B cell (primary cell): Measurements from ENCODE around the gene CCDC124. TPM values are rescaled to one million over a fixed set of nuclear protein-coding genes. Genes with fewer than 3 reads are reported as not detected.

Source experiments
- ATAC-seq: fragments of 200-7000 bp; cut with Tn5 transposase; one replicate; pipeline ENCODE4 v1.10.0; 2021; ENCODE audit warnings: low read depth, mild to moderate bottlenecking, moderate number of reproducible peaks, moderate library complexity
- CTCF ChIA-PET: fragments of 350-600 bp; sonication (Branson Sonifier 250); formaldehyde crosslinking; loops from one replicate; lab custom pipeline; 2021; ENCODE audit warnings: antibody characterized with exemption, inconsistent platforms; lab: Charles Lee
- POLR2A ChIA-PET: fragments of 350-600 bp; sonication (Branson Sonifier 250); formaldehyde crosslinking; loops from one replicate; lab custom pipeline; 2021; ENCODE audit warnings: antibody characterized with exemption; lab: Charles Lee
- DNase-seq: peaks from one replicate; pipeline ENCODE4 v3.0.0; 2013
- H2AFZ ChIP-seq: 2 replicates; pipeline ENCODE4 v1.6.1; 2012; ENCODE audit warnings: mild to moderate bottlenecking, low read depth, low read length; ENCODE audit not compliant: insufficient read depth, poor library complexity, severe bottlenecking
- H3K27ac ChIP-seq, 2 donors: 1 replicate in 1 of 2; 2 replicates in 1 of 2; pipeline ENCODE4 v1.5.1; 2012 to 2013; ENCODE audit warnings: low read length in 2 of 2, mild to moderate bottlenecking in 2 of 2, moderate library complexity in 1 of 2
- H3K27me3 ChIP-seq, 4 experiments: fragments of 200-600 bp in 1 of 4; sonication (generic) in 1 of 4; replicated peaks in 1 of 4; 1 replicate in 2 of 4; 2 replicates in 2 of 4; pipeline versions ENCODE4 v1.6.1 to v1.7.0; 2013 to 2016; ENCODE audit warnings: low read length in 3 of 4, mild to moderate bottlenecking in 2 of 4, mixed read lengths in 1 of 4, moderate library complexity in 1 of 4; ENCODE audit not compliant: insufficient read depth in 4 of 4, control insufficient read depth in 3 of 4; ENCODE audit errors: control extremely low read depth in 1 of 4
- H3K36me3 ChIP-seq, 2 experiments: replicated peaks in 1 of 2; 1 replicate in 1 of 2; 2 replicates in 1 of 2; pipeline versions ENCODE4 v1.6.1 to v1.7.1; 2013; ENCODE audit warnings: low read length in 1 of 2; ENCODE audit not compliant: insufficient read depth in 2 of 2, control insufficient read depth in 1 of 2; ENCODE audit errors: control extremely low read depth in 1 of 2, extremely low read depth in 1 of 2
- H3K4me1 ChIP-seq, 2 donors: fragments of 200-600 bp in 1 of 2; sonication (generic) in 1 of 2; 1 replicate in 1 of 2; 2 replicates in 1 of 2; pipeline versions ENCODE4 v1.5.1 to v1.6.1; 2013 to 2017; ENCODE audit warnings: low read length in 2 of 2; ENCODE audit not compliant: control insufficient read depth in 2 of 2, insufficient read depth in 2 of 2
- H3K4me2 ChIP-seq: replicated peaks from 2 replicates; pipeline ENCODE3; 2012; ENCODE audit warnings: mild to moderate bottlenecking, low read depth, low read length; ENCODE audit not compliant: poor library complexity, severe bottlenecking
- H3K4me3 ChIP-seq, 5 experiments: fragments of 200-600 bp in 1 of 5; sonication (generic) in 1 of 5; 1 replicate in 3 of 5; 2 replicates in 2 of 5; pipeline versions ENCODE4 v1.5.1 to v1.7.0; 2011 to 2016; ENCODE audit warnings: low read length in 4 of 5, mild to moderate bottlenecking in 4 of 5, low read depth in 2 of 5, control low read depth in 1 of 5, moderate library complexity in 1 of 5; ENCODE audit not compliant: insufficient read depth in 1 of 5; ENCODE audit errors: control extremely low read depth in 1 of 5, extremely low read depth in 1 of 5
- H3K79me2 ChIP-seq: fragments of 200-600 bp; sonication (generic); one replicate; pipeline ENCODE4 v1.6.0; 2016; ENCODE audit warnings: low read length; ENCODE audit not compliant: control insufficient read depth, insufficient read depth
- H3K9ac ChIP-seq: fragments of 200-600 bp; sonication (generic); 2 replicates; pipeline ENCODE4 v1.6.1; 2017; ENCODE audit warnings: mild to moderate bottlenecking, low read length, moderate library complexity
- H3K9me3 ChIP-seq, 3 donors: one replicate each; pipeline versions ENCODE4 v1.6.1 to v1.7.1; 2013; ENCODE audit warnings: low read length in 2 of 3; ENCODE audit not compliant: control insufficient read depth in 2 of 3, insufficient read depth in 1 of 3; ENCODE audit errors: control extremely low read depth in 1 of 3
- H4K20me1 ChIP-seq: 2 replicates; pipeline ENCODE4 v1.6.0; 2012; ENCODE audit warnings: mild to moderate bottlenecking, low read length; ENCODE audit not compliant: insufficient read depth, control insufficient read depth, poor library complexity, severe bottlenecking
- H3K27ac Mint-ChIP-seq: one replicate; pipeline ENCODE4 v1.8.0; 2021; ENCODE audit warnings: mixed read lengths
- H3K27me3 Mint-ChIP-seq: one replicate; pipeline ENCODE4 v1.8.0; 2021; ENCODE audit warnings: mixed read lengths
- H3K4me1 Mint-ChIP-seq: one replicate; pipeline ENCODE4 v1.8.0; 2021; ENCODE audit warnings: mixed read lengths
- H3K4me3 Mint-ChIP-seq: one replicate; pipeline ENCODE4 v1.8.0; 2021; ENCODE audit warnings: mixed read lengths
- H3K9me3 Mint-ChIP-seq: one replicate; pipeline ENCODE4 v1.8.0; 2022; ENCODE audit warnings: mixed read lengths; ENCODE audit not compliant: insufficient read depth
- EZH2 ChIP-seq: IDR thresholded peaks from 2 replicates; pipeline ENCODE4 v1.6.1; 2012; ENCODE audit warnings: borderline replicate concordance, low read depth, mild to moderate bottlenecking, moderate library complexity, low read length; ENCODE audit not compliant: insufficient read depth, poor library complexity, severe bottlenecking
- WGBS: methylation state at CpG from one replicate; pipeline ENCODE4 v1.1.5; 2013; ENCODE audit warnings: missing lambda C conversion rate; ENCODE audit not compliant: insufficient coverage; 5-methylcytosine and 5-hydroxymethylcytosine counted together
- intact Hi-C: fragments of 100-400 bp; cut with micrococcal nuclease; formaldehyde crosslinking; loops from one replicate; pipeline ENCODE4 v1.10.0; 2022
- polyA plus RNA-seq: library from polyadenylated mRNA; depleted of rRNA; stranded (reverse); fragments of >200 nt; gene quantifications from 2 replicates; pipeline ENCODE4 v1.2.3, GENCODE V29; 2012
- total RNA-seq, 2 donors: library from RNA; stranded (reverse); fragments of 120-200 nt in 1 of 2; gene quantifications; 1 replicate in 1 of 2; 2 replicates in 1 of 2; pipeline versions ENCODE4 v1.2.3 to v1.2.4, GENCODE V29; 2013 to 2022
- TF ChIP-seq, protein P1 (sequence below): fragments of 200-600 bp; IDR thresholded peaks from one replicate; pipeline ENCODE4 v1.8.0; 2022; ENCODE audit warnings: antibody characterized with exemption, mild to moderate bottlenecking

Gene CCDC124
- total and polyA plus RNA-seq, 2 donors (not counting 1 experiment from before 2014, with no cell fraction given) = 25.0 to 57.8 TPM

DNA sequence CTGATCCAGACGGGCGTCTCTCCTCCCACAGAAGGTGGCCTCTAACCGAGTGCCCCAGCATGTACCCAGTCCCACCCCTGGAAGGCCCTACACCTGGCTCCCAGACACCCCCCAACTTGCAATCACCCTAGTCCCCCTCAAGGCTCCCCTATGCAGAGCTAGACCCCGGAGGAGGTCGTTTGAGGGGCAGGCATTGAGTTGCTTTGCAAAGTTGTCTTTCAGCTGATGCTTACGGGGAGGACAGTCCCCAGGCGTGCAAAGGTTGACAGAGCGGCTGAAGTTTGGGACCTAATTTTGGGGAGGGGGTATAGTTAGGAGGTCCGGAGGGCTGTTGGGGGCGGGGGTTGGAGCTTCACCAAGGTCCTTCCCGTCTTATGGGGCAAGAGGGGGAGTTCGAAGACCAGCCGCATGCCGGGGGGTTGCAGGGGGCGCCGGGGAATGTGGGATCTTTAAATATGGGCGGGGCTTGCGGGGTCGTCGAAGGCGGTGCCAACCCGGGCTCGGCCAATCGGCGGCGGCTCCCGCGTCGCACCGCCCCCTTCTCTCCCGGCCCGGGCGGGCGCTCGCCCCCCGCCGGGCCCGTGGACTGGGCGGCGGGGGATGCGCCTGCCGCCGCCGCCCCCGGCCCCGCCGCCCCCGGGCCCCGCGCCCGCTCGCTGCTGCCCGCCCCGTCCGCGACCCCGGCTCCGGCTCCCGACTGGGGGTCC, 33.9 kb downstream of the CCDC124 start, which contains the start of gene KCNN1:
Gene KCNN1, plus strand, starts transcription at position 558 of the 707 bp plus-strand sequence. CDS start 6,782 bp downstream, outside the sequence.
- 7% methylated on average over 52 of the region's 59 CpGs for WGBS
- Histone ChIP-seq H3K27ac (no peak within 1 kb of the TSS), H3K4me2 (peak within 1 kb of the TSS; percentile 43), H3K4me3 (no peak within 1 kb of the TSS), H3K4me1 (peaks cover 4 to 10% of the 10 kb centered on the region in 2 donors), H3K27me3 (peaks cover 0 to 42% (median 13%) of the 10 kb centered on the region in 4 experiments), H3K79me2 (no peaks in the 10 kb centered on the region), H3K9me3 (peaks cover 0 to 6% (median 0%) of the 10 kb centered on the region in 3 donors), H3K36me3 (no peaks in the 10 kb centered on the region), H3K9ac (no peak within 1 kb of the TSS), H4K20me1 (no peaks in the 10 kb centered on the region), H2AFZ (no peak within 1 kb of the TSS)
- no peak for DNase-seq
- H3K27ac Mint-ChIP-seq = peak within 1 kb of the TSS; percentile 20
- intact Hi-C loops = no loop called here
- H3K9me3 Mint-ChIP-seq = no peaks in the 10 kb centered on the region
- peaks cover 8% of the 10 kb centered on the region for H3K4me1 Mint-ChIP-seq
- H3K4me3 Mint-ChIP-seq = peak within 1 kb of the TSS; percentile 78
- ChIA-PET POLR2A (interaction anchor here (1.1 kb wide), 1 partner anchor 21 kb away, joined by 9 read pairs; no protein-coding TSS in a partner anchor), CTCF (interaction anchor here (0.9 to 1.9 kb wide), 4 partner anchors 29 to 34 kb away, joined by 3 to 7 read pairs (median 3); partner anchors contain the start of gene CCDC124)
- ATAC-seq = peak; percentile 24
- TF ChIP-seq EZH2 = no peak
- TF ChIP-seq, protein P1, sequence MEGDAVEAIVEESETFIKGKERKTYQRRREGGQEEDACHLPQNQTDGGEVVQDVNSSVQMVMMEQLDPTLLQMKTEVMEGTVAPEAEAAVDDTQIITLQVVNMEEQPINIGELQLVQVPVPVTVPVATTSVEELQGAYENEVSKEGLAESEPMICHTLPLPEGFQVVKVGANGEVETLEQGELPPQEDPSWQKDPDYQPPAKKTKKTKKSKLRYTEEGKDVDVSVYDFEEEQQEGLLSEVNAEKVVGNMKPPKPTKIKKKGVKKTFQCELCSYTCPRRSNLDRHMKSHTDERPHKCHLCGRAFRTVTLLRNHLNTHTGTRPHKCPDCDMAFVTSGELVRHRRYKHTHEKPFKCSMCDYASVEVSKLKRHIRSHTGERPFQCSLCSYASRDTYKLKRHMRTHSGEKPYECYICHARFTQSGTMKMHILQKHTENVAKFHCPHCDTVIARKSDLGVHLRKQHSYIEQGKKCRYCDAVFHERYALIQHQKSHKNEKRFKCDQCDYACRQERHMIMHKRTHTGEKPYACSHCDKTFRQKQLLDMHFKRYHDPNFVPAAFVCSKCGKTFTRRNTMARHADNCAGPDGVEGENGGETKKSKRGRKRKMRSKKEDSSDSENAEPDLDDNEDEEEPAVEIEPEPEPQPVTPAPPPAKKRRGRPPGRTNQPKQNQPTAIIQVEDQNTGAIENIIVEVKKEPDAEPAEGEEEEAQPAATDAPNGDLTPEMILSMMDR = no peak
- peaks cover 48% of the 10 kb centered on the region for H3K27me3 Mint-ChIP-seq
